Peyer's patch (tissue), 4 donors: ENCODE results near the gene SERPINE2.

Source experiments
- POLR2A ChIP-seq, 2 donors: fragments of 450-650 bp; IDR thresholded peaks; one replicate each; pipeline ENCODE4 v1.5.1; 2017; ENCODE audit warnings: antibody characterized with exemption in 2 of 2, mild to moderate bottlenecking in 2 of 2, moderate library complexity in 2 of 2
- TF ChIP-seq, protein P1 (sequence below), 6 experiments: fragments of 450-650 bp in 4 of 6; fragments of 200-600 bp in 2 of 6; sonication (generic) in 1 of 6; IDR thresholded peaks; one replicate each; pipeline ENCODE4 v1.5.1; 2017 to 2019; ENCODE audit warnings: antibody characterized with exemption in 6 of 6, mild to moderate bottlenecking in 3 of 6, moderate library complexity in 1 of 6

DNA sequence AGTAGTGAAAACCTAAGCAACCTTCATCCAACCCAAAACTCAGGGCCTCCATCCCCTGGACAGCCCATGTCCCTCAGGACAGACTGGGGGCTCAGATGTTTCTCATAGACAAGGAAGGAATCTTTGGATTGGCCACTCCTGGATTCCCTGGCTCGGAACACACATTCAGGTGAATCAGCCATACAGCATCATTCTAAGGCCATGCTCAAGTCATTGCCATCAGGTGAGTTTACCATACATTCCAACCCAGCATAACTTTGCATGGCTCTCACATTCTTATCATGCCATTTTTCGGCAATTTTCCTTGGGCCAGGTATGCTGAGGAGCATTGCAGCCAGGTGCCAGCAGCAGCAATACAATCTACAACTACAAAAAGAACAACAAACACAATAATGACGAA lies 34.6 kb upstream of the SERPINE2 start:
- TF ChIP-seq, protein P1, sequence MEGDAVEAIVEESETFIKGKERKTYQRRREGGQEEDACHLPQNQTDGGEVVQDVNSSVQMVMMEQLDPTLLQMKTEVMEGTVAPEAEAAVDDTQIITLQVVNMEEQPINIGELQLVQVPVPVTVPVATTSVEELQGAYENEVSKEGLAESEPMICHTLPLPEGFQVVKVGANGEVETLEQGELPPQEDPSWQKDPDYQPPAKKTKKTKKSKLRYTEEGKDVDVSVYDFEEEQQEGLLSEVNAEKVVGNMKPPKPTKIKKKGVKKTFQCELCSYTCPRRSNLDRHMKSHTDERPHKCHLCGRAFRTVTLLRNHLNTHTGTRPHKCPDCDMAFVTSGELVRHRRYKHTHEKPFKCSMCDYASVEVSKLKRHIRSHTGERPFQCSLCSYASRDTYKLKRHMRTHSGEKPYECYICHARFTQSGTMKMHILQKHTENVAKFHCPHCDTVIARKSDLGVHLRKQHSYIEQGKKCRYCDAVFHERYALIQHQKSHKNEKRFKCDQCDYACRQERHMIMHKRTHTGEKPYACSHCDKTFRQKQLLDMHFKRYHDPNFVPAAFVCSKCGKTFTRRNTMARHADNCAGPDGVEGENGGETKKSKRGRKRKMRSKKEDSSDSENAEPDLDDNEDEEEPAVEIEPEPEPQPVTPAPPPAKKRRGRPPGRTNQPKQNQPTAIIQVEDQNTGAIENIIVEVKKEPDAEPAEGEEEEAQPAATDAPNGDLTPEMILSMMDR (IDR thresholded peaks at IDR 0.05), result no peak
- TF ChIP-seq POLR2A (IDR thresholded peaks at IDR 0.05), result no peak
